Fibroblast of mammary gland (primary cell): ENCODE data around the gene GAS7.

Experiments used
- DNase-seq: peaks from one replicate; pipeline ENCODE4 v3.0.0-alpha.2; 2010; ENCODE audit warnings: low read depth
- H3K4me3 ChIP-seq: 2 replicates; pipeline ENCODE4 v1.5.1; 2011; ENCODE audit warnings: low read depth, mild to moderate bottlenecking, low read length, moderate library complexity; ENCODE audit not compliant: control insufficient read depth
- TF ChIP-seq, protein P1 (sequence below): conservative IDR thresholded peaks from 2 replicates; pipeline ENCODE4 v1.5.1; 2011; ENCODE audit warnings: low read depth, low read length, inconsistent platforms; ENCODE audit not compliant: control insufficient read depth, insufficient read depth

The GAS7 gene

DNA sequence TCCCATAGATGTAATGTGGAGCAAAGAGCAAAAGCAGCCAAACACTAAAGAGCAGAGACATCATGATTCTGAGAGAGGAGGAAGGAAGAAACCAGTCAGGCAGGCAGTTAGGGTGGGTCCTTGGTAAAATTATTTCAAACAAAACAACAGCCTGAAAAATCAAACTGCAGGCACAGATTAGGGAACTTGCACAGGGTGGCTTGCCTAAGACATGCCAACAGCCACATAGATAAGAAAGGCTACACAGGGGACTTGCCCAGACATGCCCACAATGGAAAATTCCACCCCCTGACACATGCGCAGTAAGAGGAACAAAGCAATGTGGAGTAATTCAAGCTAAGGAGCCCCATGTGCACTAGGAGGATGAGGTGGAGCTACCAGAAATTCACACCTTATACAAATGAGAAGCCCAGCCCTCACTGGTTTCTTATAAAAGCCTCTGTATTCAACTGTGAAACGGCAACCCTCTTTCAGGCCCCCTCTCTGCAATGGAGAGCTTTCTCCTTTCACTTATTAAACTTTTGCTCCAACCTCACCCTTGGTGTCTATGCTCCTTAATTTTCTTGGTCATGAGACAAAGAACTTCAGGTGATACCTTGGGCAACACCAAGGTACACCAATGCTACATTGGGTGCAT lies 7.3 kb upstream of the GAS7 start:
- H3K4me3 ChIP-seq, result no peak overlapping the region
- TF ChIP-seq, protein P1, sequence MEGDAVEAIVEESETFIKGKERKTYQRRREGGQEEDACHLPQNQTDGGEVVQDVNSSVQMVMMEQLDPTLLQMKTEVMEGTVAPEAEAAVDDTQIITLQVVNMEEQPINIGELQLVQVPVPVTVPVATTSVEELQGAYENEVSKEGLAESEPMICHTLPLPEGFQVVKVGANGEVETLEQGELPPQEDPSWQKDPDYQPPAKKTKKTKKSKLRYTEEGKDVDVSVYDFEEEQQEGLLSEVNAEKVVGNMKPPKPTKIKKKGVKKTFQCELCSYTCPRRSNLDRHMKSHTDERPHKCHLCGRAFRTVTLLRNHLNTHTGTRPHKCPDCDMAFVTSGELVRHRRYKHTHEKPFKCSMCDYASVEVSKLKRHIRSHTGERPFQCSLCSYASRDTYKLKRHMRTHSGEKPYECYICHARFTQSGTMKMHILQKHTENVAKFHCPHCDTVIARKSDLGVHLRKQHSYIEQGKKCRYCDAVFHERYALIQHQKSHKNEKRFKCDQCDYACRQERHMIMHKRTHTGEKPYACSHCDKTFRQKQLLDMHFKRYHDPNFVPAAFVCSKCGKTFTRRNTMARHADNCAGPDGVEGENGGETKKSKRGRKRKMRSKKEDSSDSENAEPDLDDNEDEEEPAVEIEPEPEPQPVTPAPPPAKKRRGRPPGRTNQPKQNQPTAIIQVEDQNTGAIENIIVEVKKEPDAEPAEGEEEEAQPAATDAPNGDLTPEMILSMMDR, result no peak

DNA sequence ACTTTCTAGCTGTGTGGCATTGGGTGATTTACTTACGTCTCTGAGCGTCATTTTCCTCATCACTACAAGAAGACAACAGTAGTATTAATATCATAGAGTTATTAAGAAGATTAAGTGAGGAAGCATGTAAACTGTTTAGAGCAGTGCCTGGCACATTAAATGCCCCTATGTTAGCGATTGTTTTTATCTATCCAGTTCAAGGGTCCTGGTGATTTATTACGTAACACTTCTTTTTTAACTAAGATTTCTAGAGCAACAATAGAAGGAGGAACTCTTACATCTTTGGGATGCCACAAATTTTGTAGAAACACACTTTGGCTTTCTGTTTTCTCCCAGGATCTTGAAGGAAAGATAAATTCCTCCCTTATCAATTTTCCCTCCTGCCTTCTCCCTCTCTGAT lies 3.3 kb upstream of the GAS7 start:
- no peak for DNase-seq
- TF ChIP-seq, protein P1, result no peak
- no peak overlapping the region for H3K4me3 ChIP-seq

More for the DNA sequence above, 7.3 kb upstream of the GAS7 start:
- DNase-seq, result no peak

DNA sequence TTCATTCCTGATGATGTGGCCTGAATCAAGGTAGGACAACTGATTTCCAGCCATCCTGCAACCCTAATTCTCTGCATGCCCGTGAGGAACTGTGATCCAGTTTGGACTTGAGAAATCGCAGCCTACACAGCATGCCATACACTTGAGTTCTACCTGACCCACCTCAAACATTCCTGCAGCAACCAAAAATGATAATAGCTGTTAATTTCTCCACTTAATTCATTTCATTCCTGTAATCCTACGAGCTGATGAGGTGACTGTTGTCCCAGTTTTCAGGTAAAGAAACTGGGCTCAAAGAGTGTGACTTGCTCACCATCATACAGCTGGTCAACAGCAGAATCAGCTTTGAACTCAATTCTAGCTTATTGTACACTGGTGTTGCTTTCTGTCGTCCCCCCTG lies 2.2 kb upstream of the GAS7 start:
- no peak overlapping the region for H3K4me3 ChIP-seq
- TF ChIP-seq, protein P1, result no peak
- DNase-seq, result no peak

DNA sequence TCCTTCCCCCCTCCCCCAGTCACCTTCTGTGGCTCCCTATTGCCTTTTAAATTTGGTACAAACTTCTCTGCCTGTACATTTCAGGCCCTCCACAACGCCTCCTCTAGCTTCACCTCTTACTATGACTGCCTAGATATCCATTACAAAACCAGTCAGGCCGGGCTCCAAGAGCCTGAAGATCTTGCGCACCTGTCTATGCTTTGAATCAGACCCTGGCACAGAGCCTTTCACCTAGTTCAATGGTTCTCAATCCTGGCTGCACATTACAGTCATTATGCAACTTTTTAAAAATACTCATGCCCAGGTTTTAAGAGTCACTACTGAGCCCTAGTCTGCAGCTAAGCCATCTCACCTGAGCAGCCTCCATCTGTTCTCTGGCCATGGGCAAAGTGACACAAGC lies 1.6 kb upstream of the GAS7 start:
- H3K4me3 ChIP-seq, result no peak overlapping the region
- DNase-seq, result no peak
- TF ChIP-seq, protein P1, result no peak

DNA sequence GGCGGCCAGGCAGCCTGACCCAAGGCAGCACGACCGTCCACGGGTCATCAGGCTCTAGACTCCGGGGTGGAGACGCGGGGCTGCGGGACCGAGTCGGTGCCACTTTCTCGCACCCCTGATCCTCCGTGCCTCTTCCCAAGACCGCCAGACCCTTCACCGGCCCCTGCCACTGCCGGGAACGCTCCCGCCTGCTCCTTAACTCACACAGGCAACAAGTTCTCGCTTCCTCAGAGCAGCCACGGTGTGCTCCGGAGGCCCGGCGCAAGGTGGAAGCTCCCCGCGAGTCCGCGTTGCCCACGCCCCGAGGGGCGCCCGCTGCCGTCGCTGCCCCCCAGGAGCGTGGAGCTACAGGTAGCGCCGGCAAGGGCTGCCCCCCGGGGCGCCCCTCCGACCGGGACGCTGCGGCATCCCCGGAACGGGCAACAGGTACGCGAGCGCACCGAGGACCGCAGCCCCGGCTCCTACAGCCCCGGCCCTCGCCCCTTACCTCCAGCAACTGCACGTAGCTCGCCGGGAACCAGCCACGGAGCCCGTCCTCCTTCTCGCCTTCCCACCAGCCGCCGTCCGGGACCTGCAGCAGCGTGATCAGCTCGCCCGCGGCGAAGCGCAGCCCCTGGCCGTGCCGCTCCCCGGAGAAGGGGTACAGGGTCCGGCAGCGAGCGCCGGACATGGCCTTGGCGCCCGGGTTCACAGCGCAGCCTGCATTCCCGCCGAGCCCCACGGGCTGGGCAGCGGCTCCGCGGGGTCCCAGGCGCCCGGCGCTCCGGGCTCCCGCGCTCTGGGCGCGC lies 491 bp downstream of the GAS7 start:
- TF ChIP-seq, protein P1, result no peak
- H3K4me3 ChIP-seq, result peak overlapping the region; percentile 32
- no peak for DNase-seq

DNA sequence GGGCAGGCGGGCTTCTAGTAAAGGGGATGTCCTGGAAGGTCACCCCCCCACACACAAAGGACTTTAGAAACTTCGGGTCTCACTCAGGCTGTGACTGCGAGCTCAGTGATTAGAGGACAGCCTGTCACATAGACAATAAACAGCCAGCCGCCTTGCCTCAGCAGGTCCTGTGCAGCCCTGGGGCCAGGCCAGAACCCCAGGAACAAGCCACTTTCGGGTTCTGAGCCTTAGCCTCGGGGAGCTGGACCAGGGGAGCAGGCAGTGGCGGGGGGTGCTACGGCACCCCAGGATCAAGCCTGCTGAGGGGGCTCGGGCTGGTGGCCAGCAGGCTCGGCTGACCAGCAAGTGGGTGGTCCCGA lies 1.1 kb downstream of the GAS7 start:
- TF ChIP-seq, protein P1, result no peak
- peak overlapping the region; percentile 32 for H3K4me3 ChIP-seq
- no peak for DNase-seq
